ENCODE measurements around the gene LHFPL3. TPM values are rescaled to one million over a fixed set of nuclear protein-coding genes. Genes with fewer than 3 reads are reported as not detected.

The LHFPL3 gene
- total and polyA plus RNA-seq, 9 of the 15 experiments (the other 6 are each of a cell fraction or from before 2014, with no cell fraction given), result 0.21 to 0.52 TPM; not detected in 7

DNA sequence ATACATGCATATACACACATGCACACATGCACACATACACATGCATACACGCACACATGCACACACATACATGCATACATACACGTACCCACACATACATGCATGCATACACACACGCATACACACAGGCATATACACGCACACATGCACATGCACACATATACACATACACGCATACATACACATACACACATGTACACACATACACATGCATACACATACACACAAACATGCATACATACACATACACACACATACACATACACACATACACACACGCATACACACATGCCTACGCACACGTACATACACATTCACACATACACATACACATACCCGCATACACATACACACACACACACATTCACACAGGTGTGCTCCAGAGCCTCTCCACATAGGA lies 604.6 kb downstream of the LHFPL3 start:
- intact Hi-C loops (cut with micrococcal nuclease), result no loop called here
- whole genome bisulfite sequencing (ENCODE audit: insufficient coverage, low coverage, missing lambda C conversion rate), result 43% methylated on average over 9 of the region's 9 CpGs
- Histone ChIP-seq H3K4me2 (ENCODE audit: insufficient read depth, low read length) (no peak overlapping the region), H2AFZ (ENCODE audit: low read depth, low read length) (no peak overlapping the region), H3K27ac (ENCODE audit: extremely low read depth, low read depth, low read length) (no peak overlapping the region), H3K4me3 (no peak overlapping the region), H3K27me3 (ENCODE audit: control insufficient read depth in 2 of 2, insufficient read depth in 2 of 2, low read length in 2 of 2) (peaks cover 10 to 20% of the 10 kb centered on the region in 2 experiments; a peak in 3 of 5 replicates), H3K36me3 (ENCODE audit: control insufficient read depth, insufficient read depth, low read length) (no peaks in the 10 kb centered on the region), H3K79me2 (ENCODE audit: control insufficient read depth, insufficient read depth, low read length) (no peaks in the 10 kb centered on the region), H3K9ac (ENCODE audit: insufficient read depth in 1 of 2, low read depth in 2 of 2, low read length in 2 of 2) (no peak overlapping the region), H3K9me1 (ENCODE audit: control insufficient read depth, insufficient read depth, low read length) (peaks cover 3% of the 10 kb centered on the region), H4K20me1 (replicated peaks; ENCODE audit: control insufficient read depth, insufficient read depth, low read length) (no peaks in the 10 kb centered on the region), H3K4me1 (replicated peaks in 1 of 2; ENCODE audit: control insufficient read depth in 2 of 2, insufficient read depth in 2 of 2, low read length in 2 of 2) (no peaks in the 10 kb centered on the region; a peak in 1 of 5 replicates), H3K9me3 (replicated peaks; ENCODE audit: control insufficient read depth, insufficient read depth, low read depth, low read length) (no peaks in the 10 kb centered on the region)
- ChIA-PET CTCF (ENCODE audit: low intra/inter-chr PET ratio) (no interaction called here), POLR2A (no interaction called here)
- no peak for FAIRE-seq
- no peak for ATAC-seq
- no peak for DNase-seq (ENCODE audit: extremely low read depth in 1 of 4, low spot score in 3 of 4)
- no TSS peak for BruUV-seq (replicated peaks)
- in situ Hi-C loops (cut with MboI), result no loop called here
- 0 out of 4 replicates have a peak, but pooled peaks of 1 of the 2 experiments have one; percentile 28 for TF ChIP-seq TRIM24 (IDR thresholded peaks at IDR 0.05)
- 0 out of 2 replicates have a peak, but pooled peaks have one; percentile 54 for TF ChIP-seq SMARCA5 (IDR thresholded peaks at IDR 0.05)
- no peak for TF ChIP-seq ZNF551 (CRISPR knock-in tag; IDR thresholded peaks at IDR 0.05)
- TF ChIP-seq, protein P1, sequence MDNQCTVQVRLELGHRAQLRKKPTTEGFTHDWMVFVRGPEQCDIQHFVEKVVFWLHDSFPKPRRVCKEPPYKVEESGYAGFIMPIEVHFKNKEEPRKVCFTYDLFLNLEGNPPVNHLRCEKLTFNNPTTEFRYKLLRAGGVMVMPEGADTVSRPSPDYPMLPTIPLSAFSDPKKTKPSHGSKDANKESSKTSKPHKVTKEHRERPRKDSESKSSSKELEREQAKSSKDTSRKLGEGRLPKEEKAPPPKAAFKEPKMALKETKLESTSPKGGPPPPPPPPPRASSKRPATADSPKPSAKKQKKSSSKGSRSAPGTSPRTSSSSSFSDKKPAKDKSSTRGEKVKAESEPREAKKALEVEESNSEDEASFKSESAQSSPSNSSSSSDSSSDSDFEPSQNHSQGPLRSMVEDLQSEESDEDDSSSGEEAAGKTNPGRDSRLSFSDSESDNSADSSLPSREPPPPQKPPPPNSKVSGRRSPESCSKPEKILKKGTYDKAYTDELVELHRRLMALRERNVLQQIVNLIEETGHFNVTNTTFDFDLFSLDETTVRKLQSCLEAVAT (IDR thresholded peaks at IDR 0.05), result 0 out of 4 replicates have a peak, but pooled peaks of 1 of the 2 experiments have one; percentile 18
- no peak for TF ChIP-seq ZNF79 (CRISPR knock-in tag; IDR thresholded peaks at IDR 0.05; ENCODE audit: low read depth)
- TF ChIP-seq POLR3G (IDR thresholded peaks at IDR 0.05; ENCODE audit: extremely low read depth, insufficient read length, insufficient replicate concordance), result no peak
- TF ChIP-seq, protein P2, sequence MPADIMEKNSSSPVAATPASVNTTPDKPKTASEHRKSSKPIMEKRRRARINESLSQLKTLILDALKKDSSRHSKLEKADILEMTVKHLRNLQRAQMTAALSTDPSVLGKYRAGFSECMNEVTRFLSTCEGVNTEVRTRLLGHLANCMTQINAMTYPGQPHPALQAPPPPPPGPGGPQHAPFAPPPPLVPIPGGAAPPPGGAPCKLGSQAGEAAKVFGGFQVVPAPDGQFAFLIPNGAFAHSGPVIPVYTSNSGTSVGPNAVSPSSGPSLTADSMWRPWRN (IDR thresholded peaks at IDR 0.05; ENCODE audit: low read depth), result no peak
- no peak for TF ChIP-seq SMARCB1 (IDR thresholded peaks at IDR 0.05; ENCODE audit: insufficient read length, low read depth)
- TF ChIP-seq JUNB (CRISPR knock-in tag; conservative IDR thresholded peaks at IDR 0.05), result no peak
- TF ChIP-seq MLX (CRISPR knock-in tag; conservative IDR thresholded peaks at IDR 0.05), result no peak
- peak; percentile 79 for TF ChIP-seq NFRKB (IDR thresholded peaks at IDR 0.05; ENCODE audit: low read depth)
- peak; percentile 60; the same call in 1 of the 2 replicates for TF ChIP-seq HLTF (IDR thresholded peaks at IDR 0.05)
- 0 out of 4 replicates have a peak, but pooled peaks of 1 of the 2 experiments have one; percentile 36 for TF ChIP-seq HDAC1 (IDR thresholded peaks at IDR 0.05)
- TF ChIP-seq MYBL2 (IDR thresholded peaks at IDR 0.05; ENCODE audit: low read depth), result peak; percentile 23; the same call in 1 of the 2 replicates
- no peak for TF ChIP-seq MYBL2 (CRISPR knock-in tag; IDR thresholded peaks at IDR 0.05; ENCODE audit: borderline replicate concordance)
- TF ChIP-seq KDM1A (IDR thresholded peaks at IDR 0.05), result peak in 1 of 2 experiments; percentile 85; a peak in 2 of 4 replicates
- TF ChIP-seq BRCA1 (IDR thresholded peaks at IDR 0.05), result no peak
- no peak for TF ChIP-seq BRCA1 (CRISPR knock-in tag; IDR thresholded peaks at IDR 0.05)
- no peak for TF ChIP-seq ZHX1 (conservative IDR thresholded peaks at IDR 0.05; ENCODE audit: low read length)
- peak; percentile 52; the same call in 1 of the 2 replicates for TF ChIP-seq ARID2 (IDR thresholded peaks at IDR 0.05)
- no peak for TF ChIP-seq ZNF830 (CRISPR knock-in tag; IDR thresholded peaks at IDR 0.05)

All from K562 (cell line).